Measurements from ENCODE around the gene MTMR12. TPM values are rescaled to one million over a fixed set of nuclear protein-coding genes. Genes with fewer than 3 reads are reported as not detected.
A peak's percentile ranks its signal among the peaks of the same experiment; 100 is the strongest.

MTMR12 gene
- total and polyA plus RNA-seq, 2 experiments from 2014 or later = 5.5 to 13.4 TPM

DNA sequence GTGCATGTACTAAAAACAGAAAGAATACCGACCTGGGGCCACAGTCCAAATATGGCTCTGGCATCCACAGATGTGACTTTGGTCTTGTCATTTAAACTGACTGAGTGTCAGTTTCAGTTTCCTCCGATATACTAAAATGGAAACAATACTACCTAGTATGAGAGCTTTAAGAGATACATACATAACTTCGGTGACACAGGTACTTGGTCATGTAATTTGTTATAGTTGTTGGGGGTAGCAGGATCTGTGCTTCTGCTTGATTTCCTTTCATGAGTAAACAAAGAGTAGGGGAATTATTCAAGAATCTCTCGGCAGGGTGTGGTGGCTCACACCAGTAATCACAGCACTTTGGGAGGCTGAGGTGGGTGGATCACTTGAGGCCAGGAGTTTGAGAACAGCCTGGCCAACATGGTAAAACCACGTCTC lies 32.1 kb downstream of the MTMR12 start:
- Histone ChIP-seq H3K4me1 (ENCODE audit: insufficient read depth) (peaks cover 33% of the 10 kb centered on the region), H3K9me3 (ENCODE audit: low read depth) (no peaks in the 10 kb centered on the region), H3K9me2 (ENCODE audit: insufficient read depth) (no peaks in the 10 kb centered on the region), H3K9ac (no peak overlapping the region), H2AFZ (no peak overlapping the region), H3K27me3 (replicated peaks; ENCODE audit: insufficient read depth) (no peaks in the 10 kb centered on the region), H3K27ac (no peak overlapping the region), H3K79me2 (ENCODE audit: insufficient read depth) (peaks cover 48% of the 10 kb centered on the region), H4K20me1 (ENCODE audit: insufficient read depth) (peaks cover 4% of the 10 kb centered on the region; the same call in 1 of the 2 replicates), H3K4me2 (ENCODE audit: unreplicated experiment) (no peak overlapping the region), H3F3A (ENCODE audit: insufficient read depth) (peaks cover 24% of the 10 kb centered on the region), H3K36me3 (ENCODE audit: low read depth) (no peaks in the 10 kb centered on the region), H3K4me3 (no peak overlapping the region)
- TF ChIP-seq EZH2phosphoT487 (IDR thresholded peaks at IDR 0.05; ENCODE audit: insufficient read depth, low read depth) (no peak), EZH2 (IDR thresholded peaks at IDR 0.05; ENCODE audit: insufficient read depth, poor library complexity, severe bottlenecking) (no peak)
- in situ Hi-C loops (cut with MboI) = no loop called here
- DNase-seq = no peak
- WGBS, 2 experiments (ENCODE audit: low coverage in 1 of 2, low lambda C conversion rate in 2 of 2, missing lambda C conversion rate in 2 of 2) = 70 to 76% methylated on average over 5 of the region's 5 CpGs

DNA sequence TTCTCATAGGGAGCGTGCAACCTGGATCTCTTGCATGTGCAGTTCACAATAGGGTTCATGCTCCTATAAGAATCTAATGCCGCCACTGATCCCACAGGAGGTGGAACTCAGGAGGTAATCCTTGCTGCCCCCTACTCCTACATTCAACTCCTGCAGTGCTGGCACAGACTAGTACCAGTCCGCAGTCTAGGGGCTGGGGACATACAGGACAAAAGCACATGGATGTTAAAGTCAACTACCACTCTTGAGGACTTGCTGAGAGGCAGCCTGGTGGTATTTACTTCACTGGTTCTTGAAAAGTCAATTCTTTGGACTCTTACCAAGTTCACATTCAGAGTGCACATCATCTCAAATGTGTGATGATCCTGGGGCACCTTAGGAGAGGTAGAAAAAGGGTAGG lies 33.0 kb downstream of the MTMR12 start:
- H4K20me1 ChIP-seq (ENCODE audit: insufficient read depth) = peaks cover 4% of the 10 kb centered on the region; the same call in 1 of the 2 replicates
- no peaks in the 10 kb centered on the region for H3K27me3 ChIP-seq (replicated peaks; ENCODE audit: insufficient read depth)
- no peak overlapping the region for H3K9ac ChIP-seq
- H3K4me2 ChIP-seq (ENCODE audit: unreplicated experiment) = no peak overlapping the region
- TF ChIP-seq EZH2phosphoT487 (IDR thresholded peaks at IDR 0.05; ENCODE audit: insufficient read depth, low read depth) (no peak), EZH2 (IDR thresholded peaks at IDR 0.05; ENCODE audit: insufficient read depth, poor library complexity, severe bottlenecking) (no peak)
- DNase-seq = no peak
- peaks cover 23% of the 10 kb centered on the region for H3F3A ChIP-seq (ENCODE audit: insufficient read depth)
- in situ Hi-C loops (cut with MboI) = no loop called here
- no peaks in the 10 kb centered on the region for H3K36me3 ChIP-seq (ENCODE audit: low read depth)
- peaks cover 39% of the 10 kb centered on the region for H3K79me2 ChIP-seq (ENCODE audit: insufficient read depth)
- peaks cover 33% of the 10 kb centered on the region for H3K4me1 ChIP-seq (ENCODE audit: insufficient read depth)
- no peak overlapping the region for H3K27ac ChIP-seq
- H3K9me3 ChIP-seq (ENCODE audit: low read depth) = no peaks in the 10 kb centered on the region
- H2AFZ ChIP-seq = no peak overlapping the region
- 100% methylated on average over 3 of the region's 3 CpGs for WGBS, 2 experiments (ENCODE audit: low coverage in 1 of 2, low lambda C conversion rate in 2 of 2, missing lambda C conversion rate in 2 of 2)
- H3K4me3 ChIP-seq = no peak overlapping the region
- H3K9me2 ChIP-seq (ENCODE audit: insufficient read depth) = no peaks in the 10 kb centered on the region

DNA sequence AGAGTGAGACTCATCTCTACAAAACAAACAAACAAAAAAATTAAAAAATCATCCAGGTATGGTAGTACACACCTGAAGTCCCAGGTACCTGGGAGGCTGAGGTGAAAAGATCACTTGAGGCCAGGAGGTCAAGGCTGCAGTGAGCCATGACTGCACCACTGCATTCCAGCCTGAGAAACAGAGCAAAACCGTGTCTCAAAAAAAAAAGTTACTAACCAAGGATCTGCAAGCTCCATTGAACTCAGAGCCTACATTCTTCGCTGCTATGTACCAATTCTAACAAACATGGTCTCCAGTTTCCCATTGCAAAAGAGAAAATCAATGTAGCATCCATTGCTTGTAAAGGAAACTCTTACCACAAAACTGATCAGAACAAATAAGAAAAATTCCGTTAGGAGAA lies 33.5 kb downstream of the MTMR12 start:
- DNase-seq = no peak

DNA sequence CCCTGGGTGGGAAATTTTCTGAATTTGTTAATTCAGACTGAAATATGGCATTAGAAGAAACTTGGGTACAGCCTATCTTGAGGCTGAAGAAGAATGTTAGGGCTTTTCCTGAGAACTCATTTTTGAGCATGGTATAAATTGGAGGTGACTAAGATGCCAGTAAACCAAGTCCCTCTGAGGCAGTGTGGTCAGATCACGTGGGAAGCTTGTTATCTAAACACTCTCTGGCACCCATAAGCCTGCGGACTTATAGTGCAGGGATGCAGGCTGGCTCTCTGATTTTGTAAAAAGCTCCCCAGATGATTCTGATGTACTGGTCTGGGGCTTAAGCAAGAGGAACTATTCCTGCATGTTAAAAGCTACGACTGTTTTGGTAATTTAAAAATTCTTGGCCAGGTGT lies 34.3 kb downstream of the MTMR12 start:
- Histone ChIP-seq H3K4me2 (ENCODE audit: unreplicated experiment) (no peak overlapping the region), H3K9me3 (ENCODE audit: low read depth) (no peaks in the 10 kb centered on the region), H3F3A (ENCODE audit: insufficient read depth) (peaks cover 9% of the 10 kb centered on the region), H3K27ac (0 out of 2 replicates have a peak overlapping the region, but pooled peaks have one; percentile 5), H3K9me2 (ENCODE audit: insufficient read depth) (no peaks in the 10 kb centered on the region), H3K27me3 (replicated peaks; ENCODE audit: insufficient read depth) (no peaks in the 10 kb centered on the region), H3K9ac (no peak overlapping the region), H2AFZ (no peak overlapping the region), H4K20me1 (ENCODE audit: insufficient read depth) (no peaks in the 10 kb centered on the region), H3K4me1 (ENCODE audit: insufficient read depth) (peaks cover 21% of the 10 kb centered on the region), H3K36me3 (ENCODE audit: low read depth) (no peaks in the 10 kb centered on the region), H3K4me3 (no peak overlapping the region), H3K79me2 (ENCODE audit: insufficient read depth) (peaks cover 34% of the 10 kb centered on the region)
- TF ChIP-seq EZH2phosphoT487 (IDR thresholded peaks at IDR 0.05; ENCODE audit: insufficient read depth, low read depth) (no peak), EZH2 (IDR thresholded peaks at IDR 0.05; ENCODE audit: insufficient read depth, poor library complexity, severe bottlenecking) (no peak)
- 64 to 74% methylated on average over 3 of the region's 3 CpGs for WGBS, 2 experiments (ENCODE audit: low coverage in 1 of 2, low lambda C conversion rate in 2 of 2, missing lambda C conversion rate in 2 of 2)
- in situ Hi-C loops (cut with MboI) = no loop called here
- DNase-seq = peak; percentile 53

More for the DNA sequence above, 33.5 kb downstream of the MTMR12 start:
- no peaks in the 10 kb centered on the region for H3K27me3 ChIP-seq (replicated peaks; ENCODE audit: insufficient read depth)
- H3K36me3 ChIP-seq (ENCODE audit: low read depth) = no peaks in the 10 kb centered on the region
- peaks cover 29% of the 10 kb centered on the region for H3K4me1 ChIP-seq (ENCODE audit: insufficient read depth)
- no peak overlapping the region for H3K4me2 ChIP-seq (ENCODE audit: unreplicated experiment)
- in situ Hi-C loops (cut with MboI) = no loop called here
- no peak overlapping the region for H3K4me3 ChIP-seq
- H3K9ac ChIP-seq = no peak overlapping the region
- no peaks in the 10 kb centered on the region for H3K9me3 ChIP-seq (ENCODE audit: low read depth)
- 76 to 78% methylated on average over 3 of the region's 3 CpGs for WGBS, 2 experiments (ENCODE audit: low coverage in 1 of 2, low lambda C conversion rate in 2 of 2, missing lambda C conversion rate in 2 of 2)
- peaks cover under 1% of the 10 kb centered on the region; the same call in 1 of the 2 replicates for H4K20me1 ChIP-seq (ENCODE audit: insufficient read depth)
- H3K9me2 ChIP-seq (ENCODE audit: insufficient read depth) = no peaks in the 10 kb centered on the region
- H3K79me2 ChIP-seq (ENCODE audit: insufficient read depth) = peaks cover 34% of the 10 kb centered on the region
- H3F3A ChIP-seq (ENCODE audit: insufficient read depth) = peaks cover 18% of the 10 kb centered on the region
- no peak overlapping the region for H3K27ac ChIP-seq
- no peak for TF ChIP-seq EZH2 (IDR thresholded peaks at IDR 0.05; ENCODE audit: insufficient read depth, poor library complexity, severe bottlenecking)
- TF ChIP-seq EZH2phosphoT487 (IDR thresholded peaks at IDR 0.05; ENCODE audit: insufficient read depth, low read depth) = no peak
- H2AFZ ChIP-seq = no peak overlapping the region

DNA sequence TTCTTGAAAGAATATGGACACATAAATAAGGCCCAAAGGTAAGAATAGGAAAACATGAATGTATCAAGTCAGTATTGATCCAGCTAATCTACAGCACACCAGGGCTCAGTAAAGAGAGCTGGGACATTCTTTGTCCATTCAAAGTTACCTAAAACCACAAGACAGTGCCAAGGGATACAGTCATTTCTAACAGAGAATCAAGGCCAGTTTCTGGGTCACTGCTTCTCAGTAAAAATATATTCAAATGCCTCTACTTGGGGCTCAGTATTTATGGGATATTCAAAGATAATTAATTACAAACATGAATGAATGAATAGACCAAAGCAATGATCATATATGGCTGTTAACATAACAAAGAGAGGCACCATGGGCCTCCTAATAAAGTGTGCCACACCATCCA lies 34.9 kb downstream of the MTMR12 start:
- 0 out of 2 replicates have a peak overlapping the region, but pooled peaks have one; percentile 5 for H3K27ac ChIP-seq
- no peak overlapping the region for H3K9ac ChIP-seq
- H3K4me3 ChIP-seq = no peak overlapping the region
- in situ Hi-C loops (cut with MboI) = no loop called here
- TF ChIP-seq EZH2phosphoT487 (IDR thresholded peaks at IDR 0.05; ENCODE audit: insufficient read depth, low read depth) (no peak), EZH2 (IDR thresholded peaks at IDR 0.05; ENCODE audit: insufficient read depth, poor library complexity, severe bottlenecking) (no peak)
- peaks cover 3% of the 10 kb centered on the region; the same call in 1 of the 2 replicates for H3F3A ChIP-seq (ENCODE audit: insufficient read depth)
- no peak overlapping the region for H2AFZ ChIP-seq
- H3K9me3 ChIP-seq (ENCODE audit: low read depth) = no peaks in the 10 kb centered on the region
- peaks cover 32% of the 10 kb centered on the region for H3K79me2 ChIP-seq (ENCODE audit: insufficient read depth)
- peak; percentile 20 for DNase-seq
- no peaks in the 10 kb centered on the region for H3K9me2 ChIP-seq (ENCODE audit: insufficient read depth)
- peaks cover 20% of the 10 kb centered on the region for H3K4me1 ChIP-seq (ENCODE audit: insufficient read depth)
- no peaks in the 10 kb centered on the region for H3K36me3 ChIP-seq (ENCODE audit: low read depth)
- no peaks in the 10 kb centered on the region for H3K27me3 ChIP-seq (replicated peaks; ENCODE audit: insufficient read depth)
- no peak overlapping the region for H3K4me2 ChIP-seq (ENCODE audit: unreplicated experiment)
- H4K20me1 ChIP-seq (ENCODE audit: insufficient read depth) = no peaks in the 10 kb centered on the region

All from GM23248 (cell line).